ENCODE measurements around the gene TP63.
"Not testable (repeated sequence)": the region's sequence is repeated elsewhere in the genome, so short reads cannot be mapped to it uniquely, and the experiment has no call there.

TP63 gene

DNA sequence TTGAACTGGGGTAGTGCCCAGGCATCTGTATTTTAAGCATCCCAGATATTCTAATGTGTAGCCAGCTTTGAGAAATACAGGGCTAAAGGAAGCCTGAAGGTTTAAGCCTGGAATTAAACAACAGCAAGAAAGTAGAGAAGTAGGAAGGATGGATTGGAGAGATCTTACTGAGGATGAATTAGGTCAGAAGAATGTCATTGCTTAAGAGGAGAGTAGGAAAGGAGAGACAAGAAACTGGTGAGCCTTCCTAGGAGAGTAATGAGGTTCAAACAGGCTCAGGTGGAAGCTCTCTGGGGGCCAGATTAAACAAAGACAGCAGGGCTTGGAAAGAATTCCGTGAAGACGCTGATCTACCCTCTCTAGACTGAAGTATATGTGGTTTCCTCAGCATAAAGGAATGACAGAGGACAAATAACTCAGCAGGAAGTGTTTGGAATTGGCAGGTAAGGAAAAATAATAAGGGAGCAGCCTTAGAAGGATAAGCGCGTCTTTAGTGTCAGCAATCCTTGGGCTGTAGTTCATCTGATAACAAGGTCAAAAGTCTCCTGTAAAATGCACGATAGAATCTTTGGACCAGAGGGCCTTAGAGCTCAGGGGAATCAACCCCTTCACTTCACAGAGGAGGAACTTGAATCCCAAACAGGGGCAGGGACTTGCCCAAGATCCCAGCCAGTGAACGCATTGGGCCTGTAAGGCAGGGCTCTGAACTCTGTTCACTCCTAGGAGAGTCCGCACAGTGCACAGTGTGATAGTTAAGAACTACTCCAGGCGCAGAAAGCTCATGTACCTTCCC, 90.9 kb downstream of the TP63 start:
- no peak for DNase-seq (ENCODE audit: low read depth)

DNA sequence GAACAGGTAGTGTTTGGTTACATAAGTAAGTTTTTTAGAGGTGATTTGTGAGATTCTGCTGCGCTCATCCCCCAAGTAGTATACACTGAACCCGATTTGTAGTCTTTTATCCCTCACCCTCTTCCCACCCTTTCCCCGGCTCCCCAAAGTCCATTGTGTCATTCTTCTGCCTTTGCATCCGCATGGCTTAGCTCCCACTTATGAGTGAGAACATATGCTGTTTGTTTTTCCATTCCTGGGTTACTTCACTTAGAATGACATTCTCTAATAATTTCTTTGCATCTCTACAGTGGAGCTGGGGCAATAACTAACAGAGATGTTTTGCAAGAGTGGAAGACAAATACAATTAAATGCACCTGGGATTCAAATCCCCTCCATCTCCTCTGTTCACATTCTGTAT, 93.2 kb downstream of the TP63 start:
- DNase-seq (ENCODE audit: low read depth), result no peak

DNA sequence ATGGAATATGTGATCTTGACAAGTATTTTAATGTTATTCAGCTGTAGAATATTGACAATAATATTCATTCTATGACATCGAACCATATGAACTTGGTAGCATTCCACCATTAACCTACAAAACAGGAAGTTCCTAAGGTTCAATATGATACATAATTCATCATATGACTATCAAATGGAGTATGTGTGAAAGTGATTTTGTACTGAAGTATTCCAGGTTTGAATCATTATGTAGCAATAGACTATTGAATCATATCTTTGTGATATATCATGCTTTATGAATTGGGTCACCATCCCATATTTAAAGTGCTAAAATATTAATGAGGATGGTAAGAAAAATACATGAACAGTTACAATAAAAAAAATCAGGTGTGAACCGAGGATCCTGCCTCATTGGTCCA, 95.1 kb downstream of the TP63 start:
- DNase-seq (ENCODE audit: low read depth), result no peak

DNA sequence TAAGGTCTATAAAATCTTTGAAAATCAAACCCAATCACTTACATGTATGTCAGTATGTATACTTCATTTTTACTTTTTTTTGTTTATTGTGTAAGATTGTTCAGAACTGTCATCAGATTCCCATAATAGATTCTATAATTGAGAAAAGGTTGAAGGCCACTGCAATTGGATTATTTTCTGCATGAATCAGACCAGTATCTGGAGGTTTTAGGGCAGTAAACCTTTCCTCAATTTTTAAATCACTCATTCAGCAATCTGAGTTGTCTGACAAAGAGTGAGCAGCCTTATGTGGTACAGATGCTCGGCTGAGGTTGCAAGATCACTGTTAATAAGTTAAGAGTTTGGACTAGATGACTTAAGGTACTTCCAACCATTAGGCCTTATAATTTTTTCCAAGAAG, 96.0 kb downstream of the TP63 start:
- DNase-seq (ENCODE audit: low read depth), result no peak

DNA sequence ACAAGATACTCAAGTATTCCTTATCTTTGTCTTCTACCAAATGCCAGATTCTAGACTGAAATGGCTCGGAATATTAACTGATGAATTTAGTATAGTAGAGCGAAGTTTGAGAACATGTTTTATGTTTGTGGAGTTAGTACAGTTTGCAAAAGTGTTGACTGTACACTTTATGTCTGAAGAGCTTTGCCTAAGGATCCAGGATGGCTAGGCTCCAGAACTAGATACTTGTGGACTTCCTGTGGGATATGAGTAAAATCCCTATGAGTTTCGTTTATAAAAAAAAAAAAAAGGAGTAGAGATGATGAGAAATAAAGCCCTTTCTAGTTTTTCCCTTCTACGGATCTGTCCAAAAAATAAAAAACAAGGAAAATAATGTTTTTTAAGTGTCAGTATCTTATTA, 96.7 kb downstream of the TP63 start:
- no peak for DNase-seq (ENCODE audit: low read depth)

DNA sequence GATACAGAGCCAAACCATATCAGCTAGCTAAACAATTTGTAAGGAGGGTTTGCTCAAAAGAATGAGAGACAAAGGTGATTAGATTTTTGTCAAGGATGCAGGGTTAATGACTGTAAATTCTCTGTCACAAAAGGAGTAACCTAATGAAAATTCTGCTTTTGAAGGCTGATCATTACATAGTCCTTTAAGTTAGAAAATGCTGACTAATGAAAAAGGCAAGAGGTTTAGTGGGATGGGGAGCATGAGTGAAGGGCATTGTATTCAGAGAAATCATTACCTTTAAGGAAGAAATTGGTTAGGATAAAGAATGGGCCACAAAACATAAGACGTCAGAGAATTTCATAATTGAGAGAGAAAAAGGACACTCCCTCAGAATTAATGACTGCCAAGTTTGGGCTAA, 97.7 kb downstream of the TP63 start:
- DNase-seq (ENCODE audit: low read depth), result no peak

DNA sequence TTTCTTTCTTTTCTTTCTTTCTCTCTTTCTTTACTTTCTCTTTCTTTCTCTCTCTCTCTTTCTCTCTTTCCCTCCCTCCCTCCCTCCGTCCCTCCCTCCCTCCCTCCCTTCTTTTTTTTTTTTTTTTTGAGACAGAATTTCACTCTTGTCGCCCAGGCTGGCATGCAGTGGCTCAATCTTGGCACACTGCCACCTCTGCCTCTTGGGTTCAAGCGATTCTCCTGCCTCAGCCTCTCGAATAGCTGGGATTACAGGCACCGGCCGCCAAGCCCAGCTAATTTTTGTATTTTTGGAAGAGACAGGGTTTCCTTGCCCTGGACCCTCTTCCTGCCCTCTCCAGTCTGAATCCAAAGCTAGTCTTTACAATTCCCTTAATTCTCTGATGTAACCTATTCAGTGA, 102.9 kb downstream of the TP63 start:
- DNase-seq (ENCODE audit: low read depth), result no peak

DNA sequence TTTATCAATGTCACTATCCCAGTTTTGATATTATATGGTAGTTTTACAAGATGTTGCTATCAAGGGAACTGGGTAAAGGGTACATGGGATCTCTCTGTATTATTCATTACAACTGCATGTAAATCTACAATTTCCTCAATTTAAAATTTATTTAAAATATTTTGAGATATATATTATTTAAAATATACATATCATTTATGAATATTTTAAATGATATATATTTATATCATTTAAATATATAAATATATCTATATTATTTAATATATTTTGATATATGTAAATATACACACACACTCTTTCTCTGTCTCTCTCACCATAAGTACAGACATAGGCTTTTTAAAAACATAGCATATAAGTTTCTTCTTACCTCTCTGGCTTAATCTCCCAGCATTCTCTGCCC, 104.7 kb downstream of the TP63 start:
- DNase-seq (ENCODE audit: low read depth), result no peak

DNA sequence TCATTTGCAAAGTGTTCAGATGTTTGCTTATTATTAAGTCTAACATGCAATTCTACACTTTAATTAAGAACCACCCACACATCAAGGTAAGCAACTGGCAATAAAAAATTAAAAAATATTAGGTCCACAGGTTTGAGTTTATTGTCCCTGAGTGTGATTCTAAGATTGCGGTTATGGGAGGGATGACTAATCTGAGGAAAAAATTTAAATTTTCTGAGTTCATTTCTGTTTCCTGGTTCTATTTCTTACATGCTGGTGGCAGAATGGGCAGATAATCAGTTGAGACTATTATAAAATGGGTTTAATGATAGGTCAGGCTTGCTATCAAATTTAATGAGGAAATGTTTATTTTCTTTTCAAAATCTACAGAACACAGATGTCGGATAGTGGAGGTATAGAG, 105.9 kb downstream of the TP63 start:
- no peak for DNase-seq (ENCODE audit: low read depth)

DNA sequence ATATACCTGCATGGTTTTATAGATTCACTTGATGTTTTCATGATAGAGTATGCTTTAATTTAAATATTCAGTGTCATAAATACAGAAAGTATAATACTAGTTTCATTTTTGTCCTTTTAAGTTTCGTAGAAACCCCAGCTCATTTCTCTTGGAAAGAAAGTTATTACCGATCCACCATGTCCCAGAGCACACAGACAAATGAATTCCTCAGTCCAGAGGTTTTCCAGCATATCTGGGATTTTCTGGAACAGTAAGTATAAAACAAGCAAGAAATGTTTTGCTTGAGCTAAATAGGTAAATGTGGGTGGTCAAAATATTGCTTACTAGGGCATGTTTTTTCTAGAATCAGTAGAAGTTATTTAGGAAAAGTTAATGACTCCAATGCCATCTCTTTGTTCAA, 106.4 kb downstream of the TP63 start:
- DNase-seq (ENCODE audit: low read depth), result no peak

DNA sequence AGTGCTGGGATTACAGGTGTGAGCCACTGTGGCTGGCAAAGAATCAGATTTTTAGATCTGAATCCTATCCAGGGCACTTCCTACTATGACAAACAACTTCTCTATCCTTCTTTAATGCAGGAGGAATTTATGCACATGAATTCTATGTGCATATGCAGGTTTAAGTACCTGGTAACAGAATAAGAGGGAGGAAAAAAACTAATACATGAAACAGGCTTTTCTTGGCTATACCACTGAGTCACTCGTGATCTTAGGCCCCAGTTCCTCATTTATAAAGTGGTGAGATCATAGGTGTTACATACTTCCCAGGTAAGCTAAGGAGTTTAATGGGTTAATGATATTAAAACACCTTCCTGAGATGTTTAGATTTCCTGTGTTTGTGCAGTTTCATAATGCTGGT, 108.2 kb downstream of the TP63 start:
- no peak for DNase-seq (ENCODE audit: low read depth)

DNA sequence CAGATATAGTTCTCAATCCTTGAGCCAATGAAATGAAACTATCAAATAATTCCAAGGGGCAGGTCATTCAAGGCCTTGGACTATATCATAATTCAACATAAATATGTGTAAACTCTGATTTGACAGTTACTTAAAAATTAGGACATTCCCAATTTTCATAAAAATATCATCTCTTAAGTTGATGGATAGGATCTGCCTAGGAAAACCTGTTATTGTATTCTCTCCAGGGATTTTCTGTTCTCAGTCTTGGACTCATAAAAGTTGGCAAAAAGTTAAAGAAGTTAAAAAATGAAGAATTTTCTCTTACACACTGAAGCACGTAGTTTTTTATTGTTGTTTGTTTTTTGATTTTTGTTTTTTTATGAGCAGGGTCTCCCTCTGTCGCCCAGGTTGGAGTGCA, 109.0 kb downstream of the TP63 start:
- DNase-seq (ENCODE audit: low read depth), result no peak

DNA sequence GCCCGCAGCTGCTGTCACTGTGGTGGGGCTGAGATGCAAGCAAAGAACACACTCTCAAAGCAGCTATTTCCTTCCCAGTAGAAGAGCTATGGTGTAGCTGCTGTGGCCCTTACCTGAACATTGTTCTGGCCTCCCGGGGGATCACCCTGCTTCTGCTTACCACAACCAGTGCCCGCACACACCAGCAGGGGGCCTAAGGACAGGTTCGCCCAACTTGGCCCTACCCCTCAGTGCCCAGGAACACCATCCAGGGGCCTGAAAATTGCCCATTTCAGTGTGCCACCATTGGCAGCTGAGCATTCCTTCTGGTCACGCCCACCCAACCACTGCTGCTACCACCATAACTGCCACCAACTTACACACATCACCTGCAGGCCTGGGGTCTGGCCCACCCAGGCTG, 113.0 kb downstream of the TP63 start:
- no peak for DNase-seq (ENCODE audit: low read depth)

DNA sequence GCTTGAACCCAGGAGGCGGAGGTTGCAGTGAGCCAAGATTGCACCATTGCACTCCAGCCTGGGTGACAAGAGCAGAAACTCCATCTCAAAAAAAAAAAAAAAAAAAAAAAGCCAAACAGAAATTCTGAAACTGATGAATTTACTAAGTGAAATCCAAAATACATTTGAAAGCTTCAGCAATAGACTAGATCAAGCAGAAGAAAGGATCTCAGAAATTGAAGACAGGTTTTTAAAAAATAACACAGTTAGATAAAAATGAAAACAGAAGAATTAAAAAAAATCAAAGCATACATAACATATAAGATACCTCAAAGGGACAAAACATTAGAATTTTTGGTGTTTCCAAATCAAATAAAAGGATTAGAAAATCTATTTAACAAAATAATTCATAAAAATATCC, 114.4 kb downstream of the TP63 start:
- DNase-seq (ENCODE audit: low read depth), result no peak

DNA sequence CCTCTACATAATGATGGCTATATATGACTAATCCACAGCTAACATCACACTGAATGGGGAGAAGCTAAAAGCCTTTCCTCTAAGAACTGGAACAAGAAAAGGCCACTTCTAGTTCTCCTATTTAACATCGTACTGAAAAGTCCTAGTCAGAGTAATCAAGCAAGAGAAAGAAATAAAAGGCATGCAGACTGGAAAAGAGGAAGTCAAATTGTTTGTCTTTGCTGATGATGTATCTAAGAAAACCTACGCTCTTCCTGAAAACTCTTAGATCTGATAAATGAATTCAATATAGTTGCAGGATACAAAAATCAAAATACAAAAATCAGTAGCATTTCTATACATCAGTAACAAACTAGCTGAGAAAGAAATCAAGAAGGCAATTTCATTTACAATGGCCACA, 116.9 kb downstream of the TP63 start:
- DNase-seq (ENCODE audit: low read depth), result no peak

DNA sequence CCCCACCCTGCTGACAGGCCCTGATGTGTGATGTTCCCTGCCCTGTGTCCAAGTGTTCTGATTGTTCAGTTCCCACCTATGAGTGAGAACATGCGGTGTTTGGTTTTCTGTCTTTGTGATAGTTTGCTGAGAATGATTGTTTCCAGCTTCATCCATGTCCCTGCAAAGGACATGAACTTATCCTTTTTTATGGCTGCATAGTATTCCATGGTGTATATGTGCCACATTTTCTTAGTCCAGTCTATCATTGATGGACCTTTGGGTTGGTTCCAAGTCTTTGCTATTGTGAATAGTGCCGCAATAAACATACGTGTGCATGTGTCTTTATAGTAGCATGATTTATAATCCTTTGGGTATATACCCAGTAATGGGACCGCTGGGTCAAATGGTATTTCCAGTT, 119.8 kb downstream of the TP63 start:
- not testable (repeated sequence) for DNase-seq (ENCODE audit: low read depth)

DNA sequence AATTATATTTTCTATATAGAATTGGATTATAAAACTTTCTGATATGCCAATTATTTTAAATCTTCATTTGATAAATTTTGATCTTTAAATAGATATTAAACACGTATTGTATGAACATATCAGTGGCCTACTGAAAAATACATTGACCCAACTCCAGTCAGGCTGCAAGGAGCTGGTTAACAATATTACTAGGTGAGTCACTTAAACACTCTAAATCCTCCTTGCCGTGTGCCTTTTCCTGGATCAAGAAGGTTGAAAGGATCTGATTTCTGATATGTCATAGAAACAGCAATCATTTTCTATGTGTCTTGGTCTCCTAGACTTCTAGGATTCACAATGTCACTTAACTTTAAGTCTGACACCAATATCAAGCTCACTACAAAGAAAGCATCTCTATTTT, 123.2 kb downstream of the TP63 start:
- DNase-seq (ENCODE audit: low read depth), result no peak

DNA sequence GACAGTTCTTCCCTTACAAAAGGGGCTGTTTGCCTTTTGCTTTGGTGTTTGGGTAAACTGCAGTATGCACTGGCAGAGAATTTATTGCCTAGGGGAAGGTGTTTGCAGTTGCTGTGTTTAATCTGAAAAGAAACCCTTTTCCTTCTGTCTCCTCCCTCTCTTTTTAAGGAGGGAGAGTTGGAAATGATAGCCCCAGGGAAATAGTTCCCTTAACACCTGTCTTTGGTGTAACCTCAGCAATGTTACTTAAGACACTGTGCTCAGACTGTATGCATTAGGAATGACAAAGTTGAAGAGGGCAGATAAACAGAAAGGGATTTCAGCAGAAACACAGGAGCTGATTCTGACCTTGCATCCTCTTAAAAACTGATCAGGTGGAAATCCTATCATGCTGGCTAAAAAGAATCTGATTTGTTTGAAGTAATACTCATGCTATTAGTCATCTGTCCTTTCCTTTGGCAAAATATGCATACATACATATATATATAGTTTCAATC, 125.4 kb downstream of the TP63 start:
- no peak for DNase-seq (ENCODE audit: low read depth)

DNA sequence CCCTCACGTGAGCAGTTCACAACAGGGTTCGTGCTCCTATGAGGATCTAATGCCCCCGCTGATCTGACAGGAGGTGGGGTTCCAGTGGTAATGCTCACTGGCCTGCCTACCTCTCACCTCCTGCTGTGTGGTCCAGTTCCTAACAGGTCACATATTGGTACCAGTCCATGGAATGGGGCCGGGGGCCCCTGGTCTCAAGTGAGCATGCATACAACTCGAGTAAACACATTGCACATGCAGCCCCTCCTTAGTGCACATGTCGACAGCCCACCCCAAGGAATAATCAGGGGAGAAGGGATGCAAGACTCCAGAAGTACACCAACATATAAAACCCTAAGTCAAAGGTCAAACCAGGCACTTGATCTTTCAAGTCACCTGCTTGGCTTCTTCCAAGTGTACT, 127.0 kb downstream of the TP63 start:
- DNase-seq (ENCODE audit: low read depth), result no peak

DNA sequence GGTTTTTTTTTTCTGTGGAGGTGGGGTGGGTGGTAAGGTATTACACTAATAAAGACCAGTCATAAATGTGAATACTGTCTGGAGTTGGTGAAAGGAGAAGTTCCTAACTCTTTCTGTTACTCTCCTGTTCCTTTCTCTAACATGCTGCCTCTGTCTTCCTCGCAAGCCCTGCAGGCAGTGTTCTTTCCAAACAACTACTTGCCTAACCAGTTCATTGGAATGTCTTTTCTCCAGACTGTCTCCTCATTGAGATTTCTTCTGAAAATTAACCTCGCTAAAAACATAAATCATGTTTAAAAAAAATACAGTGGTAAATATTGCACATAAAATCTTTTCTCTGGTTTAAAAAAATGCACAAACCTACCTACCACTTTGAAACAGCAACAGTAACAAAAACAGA, 135.2 kb downstream of the TP63 start:
- DNase-seq (ENCODE audit: low read depth), result no peak

DNA sequence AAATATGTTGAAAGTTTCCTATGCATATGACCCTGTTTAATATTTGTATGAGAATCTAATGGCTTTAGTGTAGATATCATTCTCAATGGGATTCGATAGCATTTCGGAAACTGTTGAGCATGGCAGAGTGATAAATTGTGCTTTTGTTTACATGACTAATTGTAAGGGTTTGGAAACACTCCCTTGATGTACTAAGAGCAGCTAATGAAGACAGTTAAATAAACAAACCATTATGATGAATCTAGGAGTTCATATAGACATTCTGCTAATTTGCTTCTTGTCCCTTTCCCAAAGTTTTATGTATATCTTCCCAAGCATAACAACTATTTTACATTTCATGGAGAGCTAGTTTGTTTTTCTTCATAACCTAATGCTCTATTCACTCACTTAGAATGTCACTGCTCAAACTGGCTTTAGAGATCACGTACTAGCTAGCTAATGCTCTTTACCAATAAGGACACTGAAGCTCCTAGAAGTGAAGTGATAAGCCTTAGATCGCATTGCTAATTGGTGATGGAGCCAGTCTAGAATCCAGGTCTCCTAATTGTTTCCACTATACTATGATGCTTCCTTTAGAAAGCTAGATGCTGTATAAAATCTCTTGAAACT, 140.8 kb downstream of the TP63 start:
- DNase-seq (ENCODE audit: low read depth), result no peak

DNA sequence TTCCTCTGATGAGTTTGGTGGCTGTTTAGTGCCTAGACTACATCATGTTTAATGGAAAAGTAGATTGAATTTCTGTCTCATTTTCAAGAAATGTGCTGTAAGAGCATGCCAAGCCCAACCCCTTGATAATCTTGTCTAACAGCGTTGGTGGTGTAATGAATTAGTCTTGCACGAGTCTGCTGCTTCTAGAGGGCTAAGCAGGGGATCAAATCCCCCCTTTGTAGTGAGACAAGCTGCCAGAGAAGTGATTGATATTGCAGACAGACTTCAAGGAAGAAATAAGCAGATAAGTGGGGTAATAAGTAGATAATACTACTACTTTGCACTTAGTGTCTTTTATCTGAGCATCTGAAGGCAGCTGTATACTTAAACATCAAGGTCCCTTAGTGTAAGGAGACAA, 141.4 kb downstream of the TP63 start:
- DNase-seq (ENCODE audit: low read depth), result no peak

DNA sequence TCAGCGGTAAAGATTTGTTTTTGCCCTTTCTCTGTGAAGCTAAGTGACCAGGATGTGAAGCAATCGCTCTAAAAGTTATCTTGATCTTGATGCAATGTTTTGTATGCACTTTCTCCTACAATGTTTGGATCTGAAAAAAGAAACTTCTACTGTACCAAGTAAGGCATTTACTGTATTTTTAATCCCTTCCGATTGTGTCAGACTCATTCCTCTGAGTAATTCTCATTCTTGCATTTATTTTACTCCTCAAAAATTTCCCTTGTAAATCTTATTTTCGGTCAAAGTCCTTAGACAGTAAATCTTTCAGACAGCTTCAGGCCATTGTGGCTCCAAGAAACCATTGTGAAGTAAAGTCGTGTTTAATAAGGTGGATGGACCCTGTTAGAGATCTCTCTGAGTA, 141.9 kb downstream of the TP63 start:
- no peak for DNase-seq (ENCODE audit: low read depth)
